SK-N-SH (cell line): ENCODE data around the gene SNX21.

Experiments used
- CTCF ChIP-seq: fragments of 200-600 bp; sonication (generic); IDR thresholded peaks from 2 replicates; pipeline ENCODE4 v1.6.1; 2017; ENCODE audit warnings: antibody characterized with exemption, mild to moderate bottlenecking, moderate library complexity
- IRF3 ChIP-seq: fragments of 150-350 bp; IDR thresholded peaks from 2 replicates; pipeline ENCODE4 v1.6.1; 2016; ENCODE audit warnings: mild to moderate bottlenecking, low read depth, low read length
- MEF2A ChIP-seq: IDR thresholded peaks from 2 replicates; pipeline ENCODE4 v1.4.0; 2012; ENCODE audit warnings: low read depth, borderline replicate concordance

GRCh38 chr20:45827712-45828111 is 5.9 kb upstream of the SNX21 start:
- TF ChIP-seq CTCF (no peak), IRF3 (no peak), MEF2A (no peak)
